SK-N-SH (cell line): Measurements from ENCODE around the gene MGLL. TPM values are rescaled to one million over a fixed set of nuclear protein-coding genes. Genes with fewer than 3 reads are reported as not detected.

Experiments
- CTCF ChIA-PET: fragments of 300-600, 350-600 bp; formaldehyde crosslinking; extraction: SDS; loops from one replicate; lab custom pipeline; 2021; lab: Yijun Ruan, JAX
- POLR2A ChIA-PET: fragments of 350-600 bp; sonication (Branson Sonifier 250); formaldehyde crosslinking; extraction: SDS; loops from one replicate; lab custom pipeline; 2020; ENCODE audit warnings: antibody characterized with exemption, inconsistent platforms; lab: Yijun Ruan, JAX
- DNase-seq: peaks from one replicate; pipeline ENCODE4 v3.0.0; 2012
- H2AFZ ChIP-seq: fragments of 200-600 bp; sonication (generic); 2 replicates; pipeline ENCODE4 v1.8.1; 2016; ENCODE audit warnings: antibody characterized with exemption, mild to moderate bottlenecking, low read depth
- H3F3A ChIP-seq: fragments of 200-600 bp; sonication (generic); replicated peaks from 2 replicates; pipeline ENCODE3; 2016; ENCODE audit warnings: antibody characterized with exemption, mild to moderate bottlenecking; ENCODE audit not compliant: insufficient read depth
- H3K27ac ChIP-seq, 2 experiments: fragments of 200-500 bp in 1 of 2; fragments of 200-600 bp in 1 of 2; sonication (Bioruptor generic) in 1 of 2; sonication (generic), shearing (Covaris generic) in 1 of 2; 2 replicates each; pipeline versions ENCODE4 v1.5.1 to v1.6.1; 2014 to 2016; ENCODE audit warnings: low read depth in 2 of 2, inconsistent platforms in 1 of 2, low read length in 1 of 2, mild to moderate bottlenecking in 1 of 2, mixed read lengths in 1 of 2
- H3K27me3 ChIP-seq: fragments of 200-600 bp; sonication (generic), shearing (Covaris generic); 2 replicates; pipeline ENCODE4 v1.6.1; 2016; ENCODE audit warnings: mixed run types; ENCODE audit not compliant: insufficient read depth
- H3K36me3 ChIP-seq, 2 experiments: fragments of 200-500 bp in 1 of 2; fragments of 200-600 bp in 1 of 2; sonication (Bioruptor generic) in 1 of 2; sonication (generic) in 1 of 2; replicated peaks in 1 of 2; 2 replicates each; pipeline versions ENCODE3 to v1.5.1; 2014 to 2016; ENCODE audit warnings: low read length in 1 of 2, mild to moderate bottlenecking in 1 of 2; ENCODE audit not compliant: insufficient read depth in 2 of 2, control insufficient read depth in 1 of 2
- H3K4me1 ChIP-seq, 2 experiments: fragments of 200-500 bp in 1 of 2; fragments of 200-600 bp in 1 of 2; sonication (Bioruptor generic) in 1 of 2; sonication (generic), shearing (Covaris generic) in 1 of 2; 2 replicates each; pipeline versions ENCODE4 v1.5.1 to v1.6.1; 2014 to 2016; ENCODE audit warnings: low read depth in 1 of 2, low read length in 1 of 2, mixed run types in 1 of 2; ENCODE audit not compliant: insufficient read depth in 2 of 2, control insufficient read depth in 1 of 2
- H3K4me2 ChIP-seq: fragments of 200-600 bp; sonication (generic), shearing (Covaris generic); 2 replicates; pipeline ENCODE4 v1.6.1; 2017; ENCODE audit warnings: mixed run types
- H3K4me3 ChIP-seq, 2 experiments: fragments of 200-500 bp in 1 of 2; fragments of 200-600 bp in 1 of 2; sonication (Bioruptor generic) in 1 of 2; sonication (generic), shearing (Covaris generic) in 1 of 2; 2 replicates each; pipeline versions ENCODE4 v1.5.1 to v1.8.1; 2014 to 2016; ENCODE audit warnings: low read depth in 2 of 2, inconsistent platforms in 1 of 2, low read length in 1 of 2, mild to moderate bottlenecking in 1 of 2, mixed read lengths in 1 of 2, moderate library complexity in 1 of 2
- H3K79me2 ChIP-seq: fragments of 200-600 bp; sonication (generic); 2 replicates; pipeline ENCODE4 v1.8.1; 2017; ENCODE audit warnings: mild to moderate bottlenecking; ENCODE audit not compliant: insufficient read depth
- H3K9ac ChIP-seq: fragments of 200-600 bp; sonication (generic); 2 replicates; pipeline ENCODE4 v1.6.1; 2017; ENCODE audit warnings: mixed run types
- H3K9me2 ChIP-seq: fragments of 200-600 bp; sonication (generic); 2 replicates; pipeline ENCODE4 v1.6.1; 2017; ENCODE audit warnings: mixed run types
- H3K9me3 ChIP-seq: fragments of 200-600 bp; sonication (generic); 2 replicates; pipeline ENCODE4 v1.6.1; 2017; ENCODE audit warnings: mixed run types, mild to moderate bottlenecking, moderate library complexity
- H4K20me1 ChIP-seq: fragments of 200-600 bp; sonication (generic); 2 replicates; pipeline ENCODE4 v1.6.1; 2017; ENCODE audit warnings: mild to moderate bottlenecking, mixed run types; ENCODE audit not compliant: insufficient read depth
- CTCF ChIP-seq: fragments of 200-600 bp; sonication (generic); IDR thresholded peaks from 2 replicates; pipeline ENCODE4 v1.6.1; 2017; ENCODE audit warnings: antibody characterized with exemption, mild to moderate bottlenecking, moderate library complexity
- ELF1 ChIP-seq: IDR thresholded peaks from 2 replicates; pipeline ENCODE4 v1.4.0; 2012
- EP300 ChIP-seq, 2 experiments: IDR thresholded peaks; 2 replicates each; pipeline versions ENCODE4 v1.4.0 to v1.6.1; 2012; ENCODE audit warnings: borderline replicate concordance in 1 of 2, low read depth in 1 of 2, low read length in 1 of 2
- FOXM1 ChIP-seq: IDR thresholded peaks from 2 replicates; pipeline ENCODE4 v1.4.0; 2012; ENCODE audit warnings: low read depth, mild to moderate bottlenecking
- GATA2 ChIP-seq: sonication (generic); formaldehyde crosslinking; IDR thresholded peaks from 2 replicates; pipeline ENCODE4 v1.5.0; 2020; ENCODE audit warnings: mild to moderate bottlenecking, missing genetic modification reagents
- IRF3 ChIP-seq: fragments of 150-350 bp; IDR thresholded peaks from 2 replicates; pipeline ENCODE4 v1.6.1; 2016; ENCODE audit warnings: mild to moderate bottlenecking, low read depth, low read length
- JUND ChIP-seq: IDR thresholded peaks from 2 replicates; pipeline ENCODE4 v1.4.0; 2012
- MAX ChIP-seq: IDR thresholded peaks from 2 replicates; pipeline ENCODE4 v1.4.0; 2012; ENCODE audit warnings: low read depth
- NFIC ChIP-seq: IDR thresholded peaks from 2 replicates; pipeline ENCODE4 v1.4.0; 2012; ENCODE audit warnings: borderline replicate concordance
- POLR2AphosphoS5 ChIP-seq: IDR thresholded peaks from 2 replicates; pipeline ENCODE4 v1.6.1; 2012; ENCODE audit warnings: low read depth, low read length
- RCOR1 ChIP-seq: fragments of 150-350 bp; IDR thresholded peaks from 2 replicates; pipeline ENCODE4 v1.6.1; 2017; ENCODE audit warnings: antibody characterized with exemption, low read length
- REST ChIP-seq: IDR thresholded peaks from 2 replicates; pipeline ENCODE4 v1.6.1; 2012; ENCODE audit warnings: mild to moderate bottlenecking, low read depth, low read length, moderate library complexity
- RFX5 ChIP-seq: IDR thresholded peaks from 2 replicates; pipeline ENCODE4 v1.6.1; 2012; ENCODE audit warnings: mild to moderate bottlenecking, improper control_type of control experiment, low read length
- SMC3 ChIP-seq: IDR thresholded peaks from 2 replicates; pipeline ENCODE4 v1.6.1; 2012; ENCODE audit warnings: low read depth, low read length, improper control_type of control experiment
- TAF1 ChIP-seq: IDR thresholded peaks from 2 replicates; pipeline ENCODE4 v1.6.1; 2012; ENCODE audit warnings: low read depth, mild to moderate bottlenecking, low read length, moderate library complexity, borderline replicate concordance
- TCF12 ChIP-seq: IDR thresholded peaks from 2 replicates; pipeline ENCODE4 v1.4.0; 2012
- TEAD4 ChIP-seq: IDR thresholded peaks from 2 replicates; pipeline ENCODE4 v1.4.0; 2012; ENCODE audit warnings: mild to moderate bottlenecking, borderline replicate concordance; ENCODE audit not compliant: insufficient read depth
- USF1 ChIP-seq: IDR thresholded peaks from 2 replicates; pipeline ENCODE4 v1.4.0; 2012; ENCODE audit warnings: low read depth, borderline replicate concordance
- YY1 ChIP-seq: IDR thresholded peaks from 2 replicates; pipeline ENCODE4 v1.4.0; 2012; ENCODE audit warnings: low read depth, mild to moderate bottlenecking
- WGBS: methylation state at CpG from one replicate; pipeline ENCODE4 v1.1.6; 2017; ENCODE audit warnings: low lambda C conversion rate; 5-methylcytosine and 5-hydroxymethylcytosine counted together
- polyA plus RNA-seq, 3 experiments: library from polyadenylated mRNA; depleted of rRNA; stranded (reverse); fragments of >200 nt; gene quantifications; 2 replicates each; pipeline ENCODE4 v1.2.3, GENCODE V29; 2012

Gene MGLL
- polyA plus RNA-seq, 1 of the 3 experiments (the other 2 are of a cell fraction): 2.2 TPM

GRCh38 chr3:127764301-127764700 is 58.0 kb downstream of the MGLL start:
- Histone ChIP-seq H3K9ac (no peak overlapping the region), H3K27ac (no peak overlapping the region), H2AFZ (no peak overlapping the region), H3K4me3 (no peak overlapping the region), H3K79me2 (no peaks in the 10 kb centered on the region), H3K36me3 (no peaks in the 10 kb centered on the region), H3K9me3 (no peaks in the 10 kb centered on the region), H3K4me1 (peaks cover 2 to 12% of the 10 kb centered on the region in 2 experiments; a peak in 3 of 4 replicates), H3K9me2 (no peaks in the 10 kb centered on the region), H3F3A (peaks cover 14% of the 10 kb centered on the region), H3K27me3 (no peaks in the 10 kb centered on the region), H4K20me1 (no peaks in the 10 kb centered on the region), H3K4me2 (no peak overlapping the region)
- 91% methylated on average over 8 of the region's 8 CpGs for WGBS
- no peak for DNase-seq
- ChIA-PET POLR2A (no interaction called here), CTCF (interaction anchor here (1.8 to 2.5 kb wide), 2 partner anchors 14 to 68 kb away, joined by 7 to 10 read pairs; no protein-coding TSS in a partner anchor)
- TF ChIP-seq POLR2AphosphoS5 (no peak), USF1 (no peak)

- TF ChIP-seq FOXM1 (no peak), TCF12 (no peak), RCOR1 (no peak), JUND (no peak), NFIC (no peak), SMC3 (no peak), ELF1 (no peak), TEAD4 (no peak), GATA2 (CRISPR knock-in tag) (no peak), RFX5 (no peak), IRF3 (no peak), TAF1 (no peak), MAX (no peak), REST (no peak), YY1 (no peak), CTCF (no peak), EP300 (IDR thresholded peaks at IDR 0.05; ENCODE audit: borderline replicate concordance in 1 of 2, low read depth in 1 of 2, low read length in 1 of 2) (no peak)
- POLR2A ChIA-PET: no interaction called here
- H2AFZ ChIP-seq: no peak overlapping the region
- no peak for DNase-seq
- H4K20me1 ChIP-seq: no peaks in the 10 kb centered on the region
- no peaks in the 10 kb centered on the region for H3K27me3 ChIP-seq
- H3K9ac ChIP-seq: no peak overlapping the region
- no peak overlapping the region for H3K4me3 ChIP-seq
- H3K9me2 ChIP-seq: no peaks in the 10 kb centered on the region
- CTCF ChIA-PET: interaction anchor here (1.8 kb wide), 1 partner anchor 68 kb away, joined by 7 read pairs; no protein-coding TSS in a partner anchor
- 97% methylated on average over 7 of the region's 7 CpGs for WGBS
- H3F3A ChIP-seq: peaks cover 11% of the 10 kb centered on the region
- H3K36me3 ChIP-seq: no peaks in the 10 kb centered on the region
- H3K4me1 ChIP-seq: peaks cover 2 to 10% of the 10 kb centered on the region in 2 experiments; a peak in 3 of 4 replicates
- no peak overlapping the region for H3K4me2 ChIP-seq
- no peak overlapping the region for H3K27ac ChIP-seq
- no peaks in the 10 kb centered on the region for H3K9me3 ChIP-seq
- H3K79me2 ChIP-seq: no peaks in the 10 kb centered on the region
Observed at GRCh38 chr3:127763816-127764215, 58.5 kb downstream of the MGLL start.
